HG02870 (cell line): Measurements from ENCODE around the gene SCN10A.

ENCODE experiments used
- ATAC-seq: cut with Tn5 transposase; IDR thresholded peaks from one replicate; pipeline ENCODE4 v1.9.1; 2021; ENCODE audit warnings: mild to moderate bottlenecking, moderate library complexity; ENCODE audit not compliant: unreplicated experiment

The SCN10A gene

GRCh38 chr3:38782148-38782547 is 33.9 kb downstream of the SCN10A start:
- no peak for ATAC-seq

- ATAC-seq: no peak
These were observed 42.5 kb downstream of the SCN10A start for GRCh38 chr3:38773528-38773927.

- ATAC-seq: no peak
These were observed 52.4 kb downstream of the SCN10A start for GRCh38 chr3:38763569-38763968.

- ATAC-seq: no peak
These were observed 57.5 kb downstream of the SCN10A start for GRCh38 chr3:38758557-38758956.

- ATAC-seq: no peak
These were observed 58.3 kb downstream of the SCN10A start for GRCh38 chr3:38757721-38758120.

DNA sequence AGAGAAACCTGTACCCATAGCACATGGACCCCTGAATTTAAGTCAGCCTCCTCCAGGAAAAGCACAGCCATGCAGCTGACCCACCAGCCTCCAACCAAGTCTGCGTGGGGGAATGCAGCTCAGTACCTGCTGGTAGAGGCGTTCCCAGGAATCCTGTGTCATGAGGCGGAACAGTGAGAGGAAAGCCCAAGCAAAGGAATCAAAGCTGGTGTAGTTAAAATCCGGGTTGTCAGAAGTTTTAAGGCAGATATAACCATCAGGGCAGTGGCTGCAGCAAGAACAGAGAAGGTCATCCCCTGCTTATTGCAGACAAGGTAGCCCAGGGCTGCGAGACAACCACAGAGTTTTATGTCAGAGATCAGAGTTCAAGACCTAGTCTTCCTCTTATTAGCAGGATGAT is 59.1 kb downstream of the SCN10A start:
- no peak for ATAC-seq

DNA sequence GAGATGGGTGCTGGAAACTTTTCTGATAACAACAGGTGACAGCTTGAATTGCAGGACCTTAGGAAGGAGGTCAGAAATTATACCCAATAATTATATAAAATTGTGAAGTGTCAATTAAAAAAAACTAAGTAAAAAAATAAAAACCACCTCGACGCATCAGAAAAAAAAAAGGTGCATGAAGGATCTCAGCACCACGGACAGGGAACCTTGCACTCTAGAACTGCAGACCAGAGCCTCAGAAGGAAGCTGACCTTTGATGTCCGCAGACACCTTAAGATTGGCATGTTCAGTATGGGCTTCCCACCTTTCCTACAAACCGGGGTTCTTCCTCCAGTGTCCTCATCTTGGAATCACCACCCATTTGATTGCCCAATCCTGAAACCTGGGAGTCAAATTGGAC is 60.9 kb downstream of the SCN10A start:
- ATAC-seq: no peak

- no peak for ATAC-seq
These were observed 69.4 kb downstream of the SCN10A start for GRCh38 chr3:38746641-38747040.

DNA sequence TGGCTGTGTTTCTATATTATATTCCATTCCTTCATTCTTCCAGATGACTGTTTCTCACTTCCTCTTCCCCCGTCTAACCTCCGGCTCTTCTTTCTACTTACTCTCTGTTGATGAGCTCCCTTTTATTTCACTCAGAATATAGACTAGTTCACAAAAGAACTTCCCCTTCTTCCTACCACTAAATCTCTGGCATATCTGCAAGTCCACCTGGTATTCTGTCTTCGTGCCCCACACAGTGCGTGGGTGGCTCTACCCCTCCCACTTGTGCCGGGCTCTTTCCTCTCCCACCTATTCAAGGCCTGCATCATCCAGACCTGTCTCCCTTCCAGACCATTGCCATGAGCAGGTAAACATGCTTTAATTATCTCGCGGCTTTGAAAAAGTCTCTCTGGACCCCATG is 73.0 kb downstream of the SCN10A start:
- ATAC-seq: no peak

GRCh38 chr3:38742550-38742949 is 73.5 kb downstream of the SCN10A start:
- ATAC-seq: no peak

DNA sequence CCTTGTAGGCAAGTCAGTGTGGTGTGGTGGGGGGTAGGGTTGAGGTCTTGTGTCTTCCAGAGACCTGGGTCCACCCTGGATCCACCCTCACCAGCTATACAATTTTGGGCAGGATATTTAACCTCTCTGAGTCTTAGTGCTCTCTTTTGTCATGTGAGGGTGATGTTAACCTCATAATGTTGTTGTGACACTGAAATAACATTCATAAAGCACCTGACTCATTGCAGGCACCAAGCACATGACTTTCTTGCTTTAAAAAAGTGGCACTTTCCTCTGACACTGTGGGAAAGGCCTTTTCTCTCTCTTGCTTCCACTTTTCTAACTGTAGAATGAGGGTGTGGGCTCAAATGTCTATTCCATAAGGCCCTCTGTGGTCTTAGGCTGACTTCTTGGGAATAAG is 75.5 kb downstream of the SCN10A start:
- ATAC-seq: no peak

DNA sequence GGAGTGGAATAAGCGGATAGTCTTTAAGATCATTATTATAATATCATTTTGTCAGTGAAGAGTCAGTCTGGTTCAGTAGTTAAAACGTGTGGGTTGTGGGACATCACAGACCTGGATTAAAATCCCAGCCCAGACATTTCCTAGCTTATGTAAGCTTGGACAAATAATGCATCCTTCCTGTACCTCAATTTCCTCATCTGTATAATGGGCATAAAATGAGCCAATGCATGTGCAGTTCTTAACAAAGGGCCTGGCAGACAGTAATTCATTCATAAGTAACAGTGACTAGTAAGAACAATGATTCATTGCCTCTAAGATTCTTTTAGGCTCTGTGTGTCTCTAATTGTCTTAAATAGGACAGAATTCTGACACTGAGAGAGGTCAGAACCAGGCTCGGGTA is 76.1 kb downstream of the SCN10A start:
- ATAC-seq: no peak

- no peak for ATAC-seq
These were observed 76.7 kb downstream of the SCN10A start for GRCh38 chr3:38739396-38739689.

GRCh38 chr3:38738630-38739395 is 77.2 kb downstream of the SCN10A start:
- no peak for ATAC-seq

DNA sequence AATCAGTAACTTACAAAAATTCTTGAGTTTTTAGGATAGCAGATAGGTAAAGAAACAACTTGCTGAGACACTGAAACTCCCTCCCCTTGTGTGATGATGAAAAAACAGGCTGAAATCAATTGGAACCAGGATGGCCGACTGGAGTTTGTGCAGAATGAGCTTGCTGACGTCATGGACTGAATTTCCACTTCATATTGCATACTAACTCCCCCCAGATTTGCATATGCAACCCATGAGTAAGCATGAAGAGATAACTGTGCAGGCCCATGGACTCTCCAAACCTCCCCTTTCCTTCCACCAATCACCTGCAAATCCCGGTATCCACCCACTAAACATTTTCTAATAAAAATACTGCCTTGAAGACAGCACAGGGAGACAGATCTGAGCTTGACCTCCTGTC is 84.5 kb downstream of the SCN10A start:
- no peak for ATAC-seq

DNA sequence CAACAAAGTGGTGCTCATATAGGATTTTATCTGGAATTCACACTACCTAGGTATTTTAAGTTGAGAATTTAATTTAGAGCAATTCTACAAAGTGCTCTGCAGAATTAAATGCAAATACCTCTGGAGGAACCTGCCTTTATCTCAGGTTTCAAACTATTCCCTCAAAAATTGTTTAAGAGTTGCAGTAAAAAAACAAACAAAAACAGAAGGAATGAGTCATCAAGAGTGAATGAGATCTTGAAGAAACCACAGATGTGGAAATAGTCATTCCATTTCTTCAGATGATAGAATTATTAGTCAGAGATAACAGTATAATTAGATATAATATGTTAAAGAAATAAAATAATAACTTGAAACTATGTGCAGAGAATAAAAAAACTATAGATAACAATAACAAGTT is 85.7 kb downstream of the SCN10A start:
- ATAC-seq: no peak

DNA sequence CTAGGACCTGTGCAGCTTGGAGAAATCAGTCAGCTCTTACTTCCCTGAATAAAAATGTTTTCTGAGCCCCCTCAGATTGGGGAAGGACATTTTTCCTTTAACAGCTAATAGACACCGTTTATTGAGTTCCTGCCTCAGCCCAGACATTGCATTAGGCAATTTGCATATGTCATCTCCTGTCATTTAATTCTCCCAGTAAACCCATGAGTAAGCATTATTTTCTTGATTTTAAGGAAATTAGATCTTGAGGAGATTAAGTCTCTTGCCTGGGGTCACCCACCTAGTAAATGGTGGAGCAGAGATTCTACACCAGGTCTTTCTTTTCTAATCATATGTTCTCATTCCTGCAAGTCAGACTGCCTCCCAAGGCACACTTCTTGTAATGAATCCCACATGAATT is 88.0 kb downstream of the SCN10A start:
- no peak for ATAC-seq

GRCh38 chr3:38726751-38727150 is 89.3 kb downstream of the SCN10A start:
- ATAC-seq: no peak

GRCh38 chr3:38725726-38726419 is 90.1 kb downstream of the SCN10A start:
- no peak for ATAC-seq

DNA sequence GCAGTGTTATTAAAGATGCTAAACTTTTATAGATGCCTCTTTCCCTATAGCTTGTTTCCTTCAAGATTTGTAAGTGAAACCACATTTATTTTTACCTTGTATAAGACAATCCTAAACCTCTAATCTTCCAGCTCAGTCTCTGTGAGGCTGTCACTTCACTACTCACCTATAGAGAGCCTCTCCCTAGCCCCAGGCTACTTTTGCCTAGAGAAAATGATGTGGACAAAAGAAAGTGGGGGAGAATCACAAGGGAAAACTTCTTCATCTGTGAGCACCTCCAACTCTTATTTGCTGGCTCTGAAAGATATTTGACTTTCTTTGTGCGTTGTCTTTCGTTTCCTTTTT is 91.7 kb downstream of the SCN10A start:
- ATAC-seq: no peak

GRCh38 chr3:38723569-38724391 is 92.2 kb downstream of the SCN10A start:
- no peak for ATAC-seq
